ENCODE data around the gene C11orf97. TPM values are rescaled to one million over a fixed set of nuclear protein-coding genes. Genes with fewer than 3 reads are reported as not detected.

The C11orf97 gene
- total RNA-seq, 1 donor from 2014 or later: not detected

Small RNA genes lying within 50 kb of the gene (microRNA-seq; reads per million reads assigned to microRNA genes)
- 3.1 reads per million, percentile 3 among the genes with 10 or more reads in this experiment for gene MIR548L

Other genes starting within 250 kb of the C11orf97 start
- not detected for gene IZUMO1R, start 207.9 kb upstream of the C11orf97 start, total RNA-seq
- 0.25 TPM for gene GPR83, start 111.0 kb upstream of the C11orf97 start, total RNA-seq
- 7.3 TPM for gene MRE11, start 18.6 kb upstream of the C11orf97 start, total RNA-seq
- 4.4 TPM for gene ANKRD49, start 18.5 kb upstream of the C11orf97 start, total RNA-seq
- gene FUT4, start 31.5 kb downstream of the C11orf97 start, total RNA-seq: 1.4 TPM
- 0.66 TPM for gene PIWIL4, start 54.9 kb downstream of the C11orf97 start, total RNA-seq

All from left ventricle myocardium inferior (tissue), 1 donor.